Measurements from ENCODE around the gene LPIN3.

DNA sequence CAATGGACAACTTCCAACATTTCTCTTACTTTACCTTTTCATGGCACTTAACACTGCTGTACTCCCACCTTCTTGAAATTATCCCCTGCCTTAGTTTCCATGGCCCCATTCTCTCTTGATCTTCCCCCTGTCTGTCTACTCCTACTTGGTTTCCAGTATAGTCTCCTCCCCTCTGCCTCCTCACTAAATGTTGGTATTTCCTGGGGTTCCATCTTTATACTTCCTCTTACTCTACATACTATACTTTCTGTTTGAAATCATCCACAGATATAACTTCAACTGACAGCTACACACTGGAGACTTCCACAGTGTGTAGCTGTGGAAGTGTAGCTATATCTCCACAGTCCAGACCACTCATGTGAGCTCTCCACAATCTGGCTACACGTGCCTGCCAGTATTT lies 36.6 kb upstream of the LPIN3 start:
- TF ChIP-seq, protein P1, sequence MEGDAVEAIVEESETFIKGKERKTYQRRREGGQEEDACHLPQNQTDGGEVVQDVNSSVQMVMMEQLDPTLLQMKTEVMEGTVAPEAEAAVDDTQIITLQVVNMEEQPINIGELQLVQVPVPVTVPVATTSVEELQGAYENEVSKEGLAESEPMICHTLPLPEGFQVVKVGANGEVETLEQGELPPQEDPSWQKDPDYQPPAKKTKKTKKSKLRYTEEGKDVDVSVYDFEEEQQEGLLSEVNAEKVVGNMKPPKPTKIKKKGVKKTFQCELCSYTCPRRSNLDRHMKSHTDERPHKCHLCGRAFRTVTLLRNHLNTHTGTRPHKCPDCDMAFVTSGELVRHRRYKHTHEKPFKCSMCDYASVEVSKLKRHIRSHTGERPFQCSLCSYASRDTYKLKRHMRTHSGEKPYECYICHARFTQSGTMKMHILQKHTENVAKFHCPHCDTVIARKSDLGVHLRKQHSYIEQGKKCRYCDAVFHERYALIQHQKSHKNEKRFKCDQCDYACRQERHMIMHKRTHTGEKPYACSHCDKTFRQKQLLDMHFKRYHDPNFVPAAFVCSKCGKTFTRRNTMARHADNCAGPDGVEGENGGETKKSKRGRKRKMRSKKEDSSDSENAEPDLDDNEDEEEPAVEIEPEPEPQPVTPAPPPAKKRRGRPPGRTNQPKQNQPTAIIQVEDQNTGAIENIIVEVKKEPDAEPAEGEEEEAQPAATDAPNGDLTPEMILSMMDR (IDR thresholded peaks at IDR 0.05) = no peak
- no peak for TF ChIP-seq POLR2A (IDR thresholded peaks at IDR 0.05)

Measured in uterus (tissue), 2 donors.